GM12891 (cell line): ENCODE measurements around the gene LIG1.

Source experiments
- POLR2A ChIP-seq: IDR thresholded peaks from 2 replicates; pipeline ENCODE4 v1.6.1; 2011; ENCODE audit warnings: low read depth, low read length, control low read depth
- POLR2AphosphoS5 ChIP-seq: IDR thresholded peaks from 2 replicates; pipeline ENCODE4 v1.6.1; 2011; ENCODE audit warnings: low read depth, low read length, control low read depth
- POU2F2 ChIP-seq: IDR thresholded peaks from 2 replicates; pipeline ENCODE4 v1.6.1; 2011; ENCODE audit warnings: low read depth, mild to moderate bottlenecking, control low read depth, low read length, moderate library complexity

DNA sequence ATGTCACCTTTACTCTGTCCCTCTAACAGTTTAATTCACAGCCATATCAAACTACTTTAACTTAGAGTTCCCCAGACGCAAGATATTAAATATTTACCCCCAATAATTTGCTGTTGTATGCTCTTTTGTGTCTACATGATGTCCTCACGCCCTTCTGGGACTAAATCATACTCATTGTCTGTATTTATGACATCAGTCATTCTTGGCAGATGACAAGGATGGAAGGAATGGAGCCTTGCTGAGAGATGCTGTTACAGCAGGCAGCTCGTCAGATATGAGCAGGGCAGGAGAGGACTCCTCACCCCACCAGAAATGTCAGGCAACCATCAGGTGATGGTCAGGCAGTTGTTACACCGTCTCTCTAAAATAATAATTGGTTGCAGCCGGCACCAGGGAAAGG lies 43.8 kb upstream of the LIG1 start:
- TF ChIP-seq POLR2AphosphoS5, result no peak
- no peak for TF ChIP-seq POLR2A
- TF ChIP-seq POU2F2, result no peak
